Measurements from ENCODE around the gene SLC26A9. TPM values are rescaled to one million over a fixed set of nuclear protein-coding genes. Genes with fewer than 3 reads are reported as not detected.

SLC26A9 gene
- total RNA-seq, 1 donor: not detected

- H3K79me2 ChIP-seq (ENCODE audit: insufficient read depth, low read length): no peaks in the 10 kb centered on the region
- H3K4me3 ChIP-seq (ENCODE audit: insufficient read depth, low read length): no peak overlapping the region
- no peak overlapping the region for H3K27ac ChIP-seq (ENCODE audit: low read depth, low read length)
- no peaks in the 10 kb centered on the region for H4K20me1 ChIP-seq (ENCODE audit: insufficient read depth, low read length)
- H3K27me3 ChIP-seq (ENCODE audit: insufficient read depth, low read length): no peaks in the 10 kb centered on the region
- no peak overlapping the region for H3K4me2 ChIP-seq (ENCODE audit: insufficient read depth, low read length)
- H3K4me1 ChIP-seq (ENCODE audit: insufficient read depth, low read length): peaks cover 11% of the 10 kb centered on the region
- no peak for TF ChIP-seq CTCF (IDR thresholded peaks at IDR 0.05; ENCODE audit: extremely low read depth, low read depth, low read length)
- H3K36me3 ChIP-seq (ENCODE audit: insufficient read depth, low read length): no peaks in the 10 kb centered on the region
- no peak overlapping the region for H2AFZ ChIP-seq (ENCODE audit: low read length)
- no peaks in the 10 kb centered on the region for H3K9me3 ChIP-seq (ENCODE audit: low read depth, low read length)
- DNase-seq (ENCODE audit: insufficient read length, low spot score, missing footprints): no peak
Observed at GRCh38 chr1:205972491-205973168, 29.4 kb upstream of the SLC26A9 start.

GRCh38 chr1:205972081-205972480 is 28.8 kb upstream of the SLC26A9 start:
- no peak for DNase-seq (ENCODE audit: insufficient read length, low spot score, missing footprints)
- no peaks in the 10 kb centered on the region for H3K27me3 ChIP-seq (ENCODE audit: insufficient read depth, low read length)
- H4K20me1 ChIP-seq (ENCODE audit: insufficient read depth, low read length): no peaks in the 10 kb centered on the region
- no peaks in the 10 kb centered on the region for H3K9me3 ChIP-seq (ENCODE audit: low read depth, low read length)
- no peaks in the 10 kb centered on the region for H3K79me2 ChIP-seq (ENCODE audit: insufficient read depth, low read length)
- H3K4me2 ChIP-seq (ENCODE audit: insufficient read depth, low read length): no peak overlapping the region
- no peak overlapping the region for H3K4me3 ChIP-seq (ENCODE audit: insufficient read depth, low read length)
- H2AFZ ChIP-seq (ENCODE audit: low read length): no peak overlapping the region
- no peaks in the 10 kb centered on the region for H3K36me3 ChIP-seq (ENCODE audit: insufficient read depth, low read length)
- TF ChIP-seq CTCF (IDR thresholded peaks at IDR 0.05; ENCODE audit: extremely low read depth, low read depth, low read length): no peak
- H3K4me1 ChIP-seq (ENCODE audit: insufficient read depth, low read length): peaks cover 10% of the 10 kb centered on the region
- no peak overlapping the region for H3K27ac ChIP-seq (ENCODE audit: low read depth, low read length)

GRCh38 chr1:205971082-205971481 is 27.8 kb upstream of the SLC26A9 start:
- Histone ChIP-seq H3K27ac (ENCODE audit: low read depth, low read length) (no peak overlapping the region), H2AFZ (ENCODE audit: low read length) (no peak overlapping the region), H4K20me1 (ENCODE audit: insufficient read depth, low read length) (no peaks in the 10 kb centered on the region), H3K9me3 (ENCODE audit: low read depth, low read length) (no peaks in the 10 kb centered on the region), H3K79me2 (ENCODE audit: insufficient read depth, low read length) (no peaks in the 10 kb centered on the region), H3K4me2 (ENCODE audit: insufficient read depth, low read length) (no peak overlapping the region), H3K4me3 (ENCODE audit: insufficient read depth, low read length) (no peak overlapping the region), H3K36me3 (ENCODE audit: insufficient read depth, low read length) (no peaks in the 10 kb centered on the region), H3K4me1 (ENCODE audit: insufficient read depth, low read length) (peaks cover 4% of the 10 kb centered on the region), H3K27me3 (ENCODE audit: insufficient read depth, low read length) (no peaks in the 10 kb centered on the region)
- no peak for TF ChIP-seq CTCF (IDR thresholded peaks at IDR 0.05; ENCODE audit: extremely low read depth, low read depth, low read length)
- no peak for DNase-seq (ENCODE audit: insufficient read length, low spot score, missing footprints)

- no peaks in the 10 kb centered on the region for H3K79me2 ChIP-seq (ENCODE audit: insufficient read depth, low read length)
- no peak overlapping the region for H3K4me3 ChIP-seq (ENCODE audit: insufficient read depth, low read length)
- H3K4me1 ChIP-seq (ENCODE audit: insufficient read depth, low read length): peaks cover under 1% of the 10 kb centered on the region
- no peaks in the 10 kb centered on the region for H3K9me3 ChIP-seq (ENCODE audit: low read depth, low read length)
- no peak for TF ChIP-seq CTCF (IDR thresholded peaks at IDR 0.05; ENCODE audit: extremely low read depth, low read depth, low read length)
- no peaks in the 10 kb centered on the region for H4K20me1 ChIP-seq (ENCODE audit: insufficient read depth, low read length)
- H3K4me2 ChIP-seq (ENCODE audit: insufficient read depth, low read length): no peak overlapping the region
- no peaks in the 10 kb centered on the region for H3K27me3 ChIP-seq (ENCODE audit: insufficient read depth, low read length)
- H3K27ac ChIP-seq (ENCODE audit: low read depth, low read length): no peak overlapping the region
- no peaks in the 10 kb centered on the region for H3K36me3 ChIP-seq (ENCODE audit: insufficient read depth, low read length)
- DNase-seq (ENCODE audit: insufficient read length, low spot score, missing footprints): no peak
- H2AFZ ChIP-seq (ENCODE audit: low read length): no peak overlapping the region
Observed at GRCh38 chr1:205970486-205970885, 27.2 kb upstream of the SLC26A9 start.

All from osteoblast (primary cell).